ENCODE data around the gene TSPAN4.

GRCh38 chr11:821512-822371 lies 20.9 kb upstream of the TSPAN4 start:
- TF ChIP-seq, protein P1, sequence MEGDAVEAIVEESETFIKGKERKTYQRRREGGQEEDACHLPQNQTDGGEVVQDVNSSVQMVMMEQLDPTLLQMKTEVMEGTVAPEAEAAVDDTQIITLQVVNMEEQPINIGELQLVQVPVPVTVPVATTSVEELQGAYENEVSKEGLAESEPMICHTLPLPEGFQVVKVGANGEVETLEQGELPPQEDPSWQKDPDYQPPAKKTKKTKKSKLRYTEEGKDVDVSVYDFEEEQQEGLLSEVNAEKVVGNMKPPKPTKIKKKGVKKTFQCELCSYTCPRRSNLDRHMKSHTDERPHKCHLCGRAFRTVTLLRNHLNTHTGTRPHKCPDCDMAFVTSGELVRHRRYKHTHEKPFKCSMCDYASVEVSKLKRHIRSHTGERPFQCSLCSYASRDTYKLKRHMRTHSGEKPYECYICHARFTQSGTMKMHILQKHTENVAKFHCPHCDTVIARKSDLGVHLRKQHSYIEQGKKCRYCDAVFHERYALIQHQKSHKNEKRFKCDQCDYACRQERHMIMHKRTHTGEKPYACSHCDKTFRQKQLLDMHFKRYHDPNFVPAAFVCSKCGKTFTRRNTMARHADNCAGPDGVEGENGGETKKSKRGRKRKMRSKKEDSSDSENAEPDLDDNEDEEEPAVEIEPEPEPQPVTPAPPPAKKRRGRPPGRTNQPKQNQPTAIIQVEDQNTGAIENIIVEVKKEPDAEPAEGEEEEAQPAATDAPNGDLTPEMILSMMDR (conservative IDR thresholded peaks at IDR 0.05), result no peak
- no peak for TF ChIP-seq EZH2 (IDR thresholded peaks at IDR 0.05; ENCODE audit: low read depth)

Data from PC-9 (cell line).